Measurements from ENCODE around the gene SHROOM1. TPM values are rescaled to one million over a fixed set of nuclear protein-coding genes. Genes with fewer than 3 reads are reported as not detected.

The SHROOM1 gene
- total and polyA plus RNA-seq, 9 donors, result 3.8 to 22.4 (median 8.5) TPM

DNA sequence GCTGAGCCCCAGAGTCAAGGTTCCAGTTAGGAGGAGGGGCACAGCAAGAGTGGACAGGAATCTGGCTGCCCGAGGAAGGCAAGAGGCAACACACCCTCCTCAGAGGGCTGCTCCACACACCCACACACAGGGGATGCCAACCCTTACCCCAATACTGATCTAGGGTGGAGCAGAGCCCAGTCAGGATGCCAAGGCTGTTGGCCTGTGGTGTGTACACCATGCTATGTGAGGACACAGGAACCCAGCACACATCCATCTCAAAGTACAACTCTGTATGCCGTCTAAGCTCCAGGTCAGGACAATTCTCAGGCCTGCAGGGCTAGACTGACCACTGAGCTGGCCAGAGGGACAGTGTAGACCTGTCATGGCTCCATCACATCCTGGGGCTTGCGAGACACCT lies 56.0 kb downstream of the SHROOM1 start:
- 59 to 63% (median 63%) methylated on average over 3 of the region's 3 CpGs for WGBS, 3 donors
- Histone ChIP-seq H3K36me3 (no peaks in the 10 kb centered on the region), H3K4me1 (ENCODE audit: insufficient read depth) (peaks cover 16% of the 10 kb centered on the region), H3K4me3 (no peak overlapping the region), H3K27me3 (no peaks in the 10 kb centered on the region), H3K27ac (no peak overlapping the region), H3K9me3 (no peaks in the 10 kb centered on the region)
- intact Hi-C loops (cut with DNase I), result no loop called here
- TF ChIP-seq, protein P1, sequence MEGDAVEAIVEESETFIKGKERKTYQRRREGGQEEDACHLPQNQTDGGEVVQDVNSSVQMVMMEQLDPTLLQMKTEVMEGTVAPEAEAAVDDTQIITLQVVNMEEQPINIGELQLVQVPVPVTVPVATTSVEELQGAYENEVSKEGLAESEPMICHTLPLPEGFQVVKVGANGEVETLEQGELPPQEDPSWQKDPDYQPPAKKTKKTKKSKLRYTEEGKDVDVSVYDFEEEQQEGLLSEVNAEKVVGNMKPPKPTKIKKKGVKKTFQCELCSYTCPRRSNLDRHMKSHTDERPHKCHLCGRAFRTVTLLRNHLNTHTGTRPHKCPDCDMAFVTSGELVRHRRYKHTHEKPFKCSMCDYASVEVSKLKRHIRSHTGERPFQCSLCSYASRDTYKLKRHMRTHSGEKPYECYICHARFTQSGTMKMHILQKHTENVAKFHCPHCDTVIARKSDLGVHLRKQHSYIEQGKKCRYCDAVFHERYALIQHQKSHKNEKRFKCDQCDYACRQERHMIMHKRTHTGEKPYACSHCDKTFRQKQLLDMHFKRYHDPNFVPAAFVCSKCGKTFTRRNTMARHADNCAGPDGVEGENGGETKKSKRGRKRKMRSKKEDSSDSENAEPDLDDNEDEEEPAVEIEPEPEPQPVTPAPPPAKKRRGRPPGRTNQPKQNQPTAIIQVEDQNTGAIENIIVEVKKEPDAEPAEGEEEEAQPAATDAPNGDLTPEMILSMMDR (IDR thresholded peaks at IDR 0.05), result no peak
- TF ChIP-seq EP300 (IDR thresholded peaks at IDR 0.05) (no peak), POLR2A (IDR thresholded peaks at IDR 0.05) (no peak)
- no peak for DNase-seq

- Histone ChIP-seq H3K9me3 (no peaks in the 10 kb centered on the region), H3K4me1 (ENCODE audit: insufficient read depth) (peaks cover 16% of the 10 kb centered on the region), H3K4me3 (no peak overlapping the region), H3K36me3 (no peaks in the 10 kb centered on the region), H3K27ac (no peak overlapping the region), H3K27me3 (no peaks in the 10 kb centered on the region)
- intact Hi-C loops (cut with DNase I), result no loop called here
- 67 to 78% (median 72%) methylated on average over 12 of the region's 12 CpGs for WGBS, 3 donors
- no peak for DNase-seq
- TF ChIP-seq EP300 (IDR thresholded peaks at IDR 0.05), result no peak
- TF ChIP-seq POLR2A (IDR thresholded peaks at IDR 0.05), result no peak
These were observed 56.7 kb downstream of the SHROOM1 start for GRCh38 chr5:132773601-132774355.

DNA sequence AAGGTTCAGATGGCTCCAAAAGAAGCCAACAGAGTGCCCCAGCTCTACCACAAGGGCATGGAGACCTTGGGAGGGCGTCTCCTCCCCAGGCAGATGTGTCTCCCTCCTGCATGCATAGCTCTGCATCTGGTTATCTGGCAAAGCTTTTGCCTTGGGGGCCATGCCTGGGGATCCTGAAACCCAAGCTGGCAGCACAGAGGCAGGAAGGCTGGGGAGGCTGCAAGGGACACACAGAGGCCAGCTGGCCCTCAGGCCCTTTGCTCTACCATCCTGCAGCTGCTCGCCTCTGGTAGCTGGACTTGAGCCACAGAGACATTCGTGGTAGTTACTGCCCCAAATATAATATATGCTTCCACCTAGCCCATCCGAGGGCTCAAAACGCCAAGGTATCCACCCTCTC lies 57.3 kb downstream of the SHROOM1 start:
- intact Hi-C loops (cut with DNase I), result no loop called here
- H3K4me3 ChIP-seq, result no peak overlapping the region
- H3K9me3 ChIP-seq, result no peaks in the 10 kb centered on the region
- H3K36me3 ChIP-seq, result no peaks in the 10 kb centered on the region
- H3K27me3 ChIP-seq, result no peaks in the 10 kb centered on the region
- DNase-seq, result no peak
- 77 to 84% (median 83%) methylated on average over 5 of the region's 5 CpGs for WGBS, 3 donors
- TF ChIP-seq, protein P1 (IDR thresholded peaks at IDR 0.05), result no peak
- TF ChIP-seq EP300 (IDR thresholded peaks at IDR 0.05) (no peak), POLR2A (IDR thresholded peaks at IDR 0.05) (no peak)
- H3K4me1 ChIP-seq (ENCODE audit: insufficient read depth), result peaks cover 16% of the 10 kb centered on the region
- H3K27ac ChIP-seq, result no peak overlapping the region

- intact Hi-C loops (cut with DNase I), result no loop called here
- no peak overlapping the region for H3K27ac ChIP-seq
- H3K4me1 ChIP-seq (ENCODE audit: insufficient read depth), result peaks cover 18% of the 10 kb centered on the region
- WGBS, 3 donors, result 75 to 84% (median 76%) methylated on average over 7 to 8 of the region's 8 CpGs
- no peak for DNase-seq
- H3K4me3 ChIP-seq, result no peak overlapping the region
- no peaks in the 10 kb centered on the region for H3K36me3 ChIP-seq
- TF ChIP-seq POLR2A (IDR thresholded peaks at IDR 0.05) (no peak), EP300 (IDR thresholded peaks at IDR 0.05) (no peak)
- TF ChIP-seq, protein P1 (IDR thresholded peaks at IDR 0.05), result no peak
- H3K27me3 ChIP-seq, result no peaks in the 10 kb centered on the region
- no peaks in the 10 kb centered on the region for H3K9me3 ChIP-seq
These were observed 58.0 kb downstream of the SHROOM1 start for GRCh38 chr5:132772291-132773070.

Small RNA genes lying within 50 kb of the gene (small RNA-seq; reads per million reads assigned to genes)
- not detected for gene RNA5SP192

Other genes starting within 250 kb of the SHROOM1 start
- not detected for gene IL13, start 172.5 kb downstream of the SHROOM1 start, total RNA-seq
- not detected for gene IL13, start 172.5 kb downstream of the SHROOM1 start, polyA plus RNA-seq
- not detected for gene IL4, start 156.7 kb downstream of the SHROOM1 start, total RNA-seq
- gene IL4, start 156.7 kb downstream of the SHROOM1 start, polyA plus RNA-seq, result not detected
- 10 to 100 TPM in 4 of 7 donors, 1 to 10 TPM in 3; 8.0 to 13.0 (median 11.3) TPM for gene KIF3A, start 93.1 kb downstream of the SHROOM1 start, total RNA-seq
- 1 to 10 TPM; 4.2 to 9.0 TPM for gene KIF3A, start 93.1 kb downstream of the SHROOM1 start, polyA plus RNA-seq
- gene CCNI2, start 83.2 kb downstream of the SHROOM1 start, total RNA-seq, result 1 to 10 TPM in 1 of 7 donors, under 1 TPM in 1, not detected in 5; 0.10 to 1.4 TPM
- gene CCNI2, start 83.2 kb downstream of the SHROOM1 start, polyA plus RNA-seq, result under 1 TPM; 0.32 to 0.67 TPM
- 10 to 100 TPM; 18.7 to 54.5 (median 40.3) TPM for gene SEPTIN8, start 53.4 kb downstream of the SHROOM1 start, total RNA-seq
- gene SEPTIN8, start 53.4 kb downstream of the SHROOM1 start, polyA plus RNA-seq, result 10 to 100 TPM; 23.5 to 36.8 TPM
- gene SOWAHA, start 17.3 kb downstream of the SHROOM1 start, total RNA-seq, result 1 to 10 TPM in 1 of 7 donors, under 1 TPM in 5, not detected in 1; 0.23 to 2.2 (median 0.64) TPM
- gene SOWAHA, start 17.3 kb downstream of the SHROOM1 start, polyA plus RNA-seq, result under 1 TPM; 0.05 to 0.07 TPM
- under 1 TPM in 5 of 7 donors, not detected in 2; 0.20 to 0.31 (median 0.27) TPM for gene GDF9, start 35.8 kb upstream of the SHROOM1 start, total RNA-seq
- under 1 TPM; 0.60 to 0.93 TPM for gene GDF9, start 35.8 kb upstream of the SHROOM1 start, polyA plus RNA-seq
- 100 to 1,000 TPM in 6 of 7 donors, 10 to 100 TPM in 1; 91.4 to 231 (median 222) TPM for gene UQCRQ, start 36.0 kb upstream of the SHROOM1 start, total RNA-seq
- 100 to 1,000 TPM; 136 to 220 TPM for gene UQCRQ, start 36.0 kb upstream of the SHROOM1 start, polyA plus RNA-seq
- 1 to 10 TPM; 1.0 to 2.2 (median 1.3) TPM for gene LEAP2, start 43.0 kb upstream of the SHROOM1 start, total RNA-seq
- 1 to 10 TPM in 1 of 2 donors, under 1 TPM in 1; 0.64 to 1.3 TPM for gene LEAP2, start 43.0 kb upstream of the SHROOM1 start, polyA plus RNA-seq
- 100 to 1,000 TPM in 1 of 7 donors, 10 to 100 TPM in 6; 56.6 to 114 (median 83.3) TPM for gene AFF4, start 133.0 kb upstream of the SHROOM1 start, total RNA-seq
- 10 to 100 TPM; 19.5 to 56.9 TPM for gene AFF4, start 133.0 kb upstream of the SHROOM1 start, polyA plus RNA-seq
- 10 to 100 TPM; 14.0 to 19.3 (median 17.3) TPM for gene ZCCHC10, start 195.9 kb upstream of the SHROOM1 start, total RNA-seq
- gene ZCCHC10, start 195.9 kb upstream of the SHROOM1 start, polyA plus RNA-seq, result 10 to 100 TPM; 13.4 to 14.5 TPM
- gene HSPA4, start 221.4 kb upstream of the SHROOM1 start, total RNA-seq, result 10 to 100 TPM; 25.0 to 82.3 (median 61.1) TPM
- gene HSPA4, start 221.4 kb upstream of the SHROOM1 start, polyA plus RNA-seq, result 10 to 100 TPM; 18.8 to 86.3 TPM

Measured in ovary (tissue), 9 donors.